ENCODE data around the gene IKZF1.

The IKZF1 gene

DNA sequence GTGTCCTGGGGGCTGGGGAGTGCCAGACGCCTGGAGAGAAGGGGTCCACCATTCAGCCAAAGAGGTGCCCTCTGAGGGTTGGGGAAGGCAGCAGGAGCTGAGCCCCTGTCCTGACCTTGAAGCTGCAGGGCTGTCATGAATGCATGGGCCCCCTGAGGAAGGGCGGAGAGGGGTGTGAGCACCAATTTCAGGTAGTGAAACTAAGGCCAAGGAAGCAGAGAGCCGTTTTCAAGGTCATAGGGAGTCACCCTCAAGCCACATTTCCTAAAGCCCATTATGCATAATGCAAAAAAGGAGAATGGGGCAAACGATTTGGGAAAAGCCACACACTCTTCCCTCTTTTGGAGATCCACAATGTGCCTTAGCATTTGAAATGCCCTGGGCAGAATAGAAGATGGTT, 108.5 kb downstream of the IKZF1 start:
- DNase-seq (ENCODE audit: low read depth in 2 of 2): no peak

DNA sequence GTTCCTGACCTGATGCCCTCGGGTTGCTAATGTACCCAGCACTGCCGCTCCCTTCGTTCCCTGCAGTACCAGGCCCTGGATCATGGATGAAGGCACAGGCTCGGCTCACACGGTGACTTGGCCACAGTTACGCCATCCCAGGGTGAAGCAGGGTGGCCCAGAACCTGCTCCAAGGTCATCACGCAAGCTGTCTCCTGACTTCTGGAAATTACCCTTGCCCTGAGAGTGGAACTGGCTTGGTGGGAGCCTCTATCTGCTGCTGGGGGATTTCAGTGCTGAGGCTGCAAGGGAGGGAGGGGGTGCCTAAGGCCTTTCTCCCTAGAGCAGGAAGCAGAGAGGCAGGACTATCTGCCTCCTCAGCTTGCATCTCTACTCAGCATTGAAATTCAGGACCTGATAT, 109.0 kb downstream of the IKZF1 start:
- DNase-seq (ENCODE audit: low read depth in 2 of 2): no peak

DNA sequence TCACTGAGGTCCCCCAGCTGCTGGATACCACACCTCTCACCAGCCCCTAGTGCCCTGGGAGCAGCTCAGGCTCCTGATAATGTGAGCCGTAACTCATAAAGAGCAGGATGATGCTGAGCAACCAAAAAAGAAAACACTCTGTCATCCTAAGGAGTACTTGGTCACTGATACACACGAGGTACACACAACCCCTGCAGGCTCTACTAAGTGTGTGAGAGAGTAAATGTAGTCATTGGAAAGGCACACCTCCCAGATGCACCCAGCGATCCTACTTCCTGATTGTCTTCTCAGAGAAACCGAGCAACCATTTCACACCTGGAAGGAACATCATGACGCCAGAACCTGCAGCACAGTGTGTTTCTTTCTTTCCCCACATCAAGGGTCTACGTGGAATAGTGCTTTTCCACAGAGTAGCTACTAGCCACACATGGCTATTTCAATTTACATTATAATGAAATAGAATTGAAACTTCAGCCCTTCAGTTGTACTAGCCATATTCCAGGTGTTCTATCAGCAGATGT, 111.4 kb downstream of the IKZF1 start:
- DNase-seq (ENCODE audit: low read depth in 2 of 2): no peak

DNA sequence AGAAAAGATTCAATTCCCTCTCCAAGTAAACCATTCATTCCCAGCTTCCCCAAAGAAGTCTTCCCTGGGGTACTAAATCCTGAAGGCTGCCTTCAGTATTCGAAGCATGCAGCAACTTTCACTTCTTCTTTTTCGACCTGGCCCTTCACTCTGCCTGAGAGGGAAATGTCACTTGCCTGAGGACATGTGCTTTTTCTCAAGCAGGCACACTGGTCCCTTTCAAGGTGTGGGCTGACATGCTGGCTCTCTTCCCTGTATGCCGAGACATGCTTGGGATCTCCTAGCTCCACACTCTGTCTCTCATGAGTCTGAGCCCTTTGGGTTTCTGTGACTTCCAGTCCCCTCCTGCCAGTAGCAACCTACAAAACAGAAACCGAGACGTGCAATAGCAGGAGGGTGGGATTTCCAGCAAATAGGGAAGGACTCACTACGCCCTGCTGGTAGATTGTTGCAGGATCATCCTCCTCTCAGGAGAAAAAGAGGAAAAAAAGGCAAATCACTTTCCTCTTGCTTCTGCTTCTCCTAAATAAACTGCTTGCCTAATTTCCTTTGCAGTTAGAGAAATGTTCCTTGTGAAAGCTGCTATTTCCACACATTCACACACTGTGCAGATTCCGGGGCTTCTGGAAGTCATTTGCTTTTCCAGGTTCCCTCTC, 112.1 kb downstream of the IKZF1 start:
- DNase-seq (ENCODE audit: low read depth in 2 of 2): no peak

DNA sequence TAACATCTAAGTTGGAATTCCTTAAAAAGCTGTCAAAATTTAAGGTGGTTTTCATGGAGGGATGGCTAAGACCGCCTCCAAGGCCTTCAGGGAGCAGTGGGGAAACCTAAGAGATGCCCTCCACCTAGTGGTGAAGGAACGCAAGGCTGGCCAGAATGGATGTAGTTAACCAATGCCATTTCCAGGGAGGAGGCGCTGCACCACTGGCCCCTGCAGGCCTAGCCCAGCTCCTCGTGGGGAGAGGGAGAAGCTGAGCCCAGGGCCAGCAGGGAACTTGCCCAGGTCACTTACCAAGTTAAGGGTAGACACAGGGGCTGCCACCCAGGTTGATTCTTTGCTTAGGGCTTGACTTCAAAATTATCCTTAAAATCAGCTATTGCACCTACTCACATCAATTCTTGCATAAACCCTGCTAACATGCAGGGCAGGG, 113.6 kb downstream of the IKZF1 start:
- peak; percentile 60 to 73 for DNase-seq (ENCODE audit: low read depth in 2 of 2)

- no peak for DNase-seq (ENCODE audit: low read depth in 2 of 2)
These were observed 114.2 kb downstream of the IKZF1 start for GRCh38 chr7:50418526-50419290.

DNA sequence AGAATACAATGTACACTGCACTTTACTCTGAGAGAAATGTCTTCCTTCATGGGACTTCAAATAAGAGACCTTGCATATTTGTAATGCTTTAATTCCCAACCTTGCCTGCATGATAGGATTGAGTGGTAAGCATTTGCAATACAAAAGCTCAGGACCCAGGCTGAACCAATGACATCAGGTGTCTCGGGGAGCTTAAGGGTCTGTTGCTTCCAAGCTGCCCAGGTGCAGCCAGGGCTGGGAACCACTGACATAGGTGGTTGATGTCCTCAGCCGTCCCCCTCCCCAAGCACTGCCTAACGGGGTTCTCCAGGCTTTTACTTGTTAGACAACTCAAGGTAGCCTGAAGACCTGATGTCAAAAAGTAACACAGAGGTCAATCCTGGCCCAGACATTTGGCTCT, 116.5 kb downstream of the IKZF1 start:
- DNase-seq (ENCODE audit: low read depth in 2 of 2): no peak

DNA sequence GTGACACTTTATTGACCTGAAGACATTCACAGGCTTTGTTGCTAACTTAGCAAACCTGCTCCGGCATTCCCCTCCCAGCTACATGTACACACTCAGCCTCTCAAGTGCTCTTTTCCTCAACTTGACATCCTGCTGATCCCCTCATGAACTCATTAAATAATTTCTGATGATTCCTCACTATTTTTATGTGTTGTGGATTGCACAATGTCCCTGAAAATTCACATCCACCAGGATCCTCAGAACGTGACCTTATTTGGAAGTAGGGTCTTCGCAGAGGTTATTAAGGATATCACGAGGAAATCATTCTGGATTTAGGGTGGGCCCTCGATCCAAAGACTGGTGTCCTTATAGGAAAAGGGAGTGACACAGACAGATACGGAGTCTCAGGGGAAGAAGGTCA, 118.3 kb downstream of the IKZF1 start:
- no peak for DNase-seq (ENCODE audit: low read depth in 2 of 2)

DNA sequence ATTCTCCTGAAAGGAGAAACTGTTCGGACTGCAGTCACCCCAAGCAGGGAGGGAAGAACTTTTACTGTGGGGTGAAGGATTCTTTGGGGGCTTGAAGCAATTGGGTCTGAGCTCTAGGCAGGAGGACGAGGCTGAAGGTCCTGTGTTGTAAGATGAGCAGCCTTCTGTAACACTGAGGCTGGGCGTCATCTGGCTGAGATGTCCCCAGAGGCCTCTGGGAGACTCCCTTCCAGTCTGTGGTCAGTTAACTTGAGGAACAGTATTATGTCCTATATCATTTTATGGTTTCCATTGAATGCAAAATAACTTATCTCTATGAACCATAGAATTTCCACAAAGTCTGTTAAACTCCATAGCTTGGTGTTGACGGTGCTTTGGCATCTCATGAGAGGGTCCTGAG, 119.3 kb downstream of the IKZF1 start:
- DNase-seq (ENCODE audit: low read depth in 2 of 2): no peak

- DNase-seq (ENCODE audit: low read depth in 2 of 2): no peak
These were observed 120.8 kb downstream of the IKZF1 start for GRCh38 chr7:50425318-50425717.

DNA sequence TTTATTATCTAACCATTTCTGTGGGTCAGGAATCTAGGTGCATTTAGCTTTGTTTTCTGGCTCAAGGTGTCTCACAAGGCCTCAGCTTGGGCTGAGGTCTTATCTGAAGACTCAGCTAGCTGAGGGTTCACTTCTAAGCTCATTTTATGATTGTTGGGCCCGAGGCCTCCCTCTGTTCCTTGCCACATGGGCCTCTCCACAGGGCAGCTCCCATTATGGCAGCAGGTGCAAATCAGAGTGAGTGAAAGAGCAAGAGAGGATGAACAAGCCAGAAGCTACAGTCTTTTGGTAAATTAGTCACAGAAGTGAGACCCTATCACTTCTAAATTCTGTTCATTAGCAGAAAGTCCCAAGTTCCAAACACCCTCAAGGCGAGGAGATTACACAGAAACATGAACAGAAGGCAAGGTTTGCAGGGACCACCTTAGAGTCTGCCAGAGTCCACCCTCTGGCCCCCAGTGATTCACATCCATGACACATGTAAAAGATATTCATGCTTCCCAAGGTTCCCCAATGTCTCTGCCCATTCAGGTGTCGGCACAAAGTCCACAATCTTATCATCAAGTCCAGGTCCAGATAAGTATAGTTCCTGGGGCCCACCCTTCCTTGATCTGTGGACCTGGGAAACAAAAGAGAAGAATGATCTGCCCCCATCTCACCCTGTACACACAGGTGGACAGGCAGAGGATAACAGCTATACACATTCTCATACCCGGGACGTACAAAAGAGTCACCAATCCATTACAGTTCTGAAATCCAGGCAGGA, 121.9 kb downstream of the IKZF1 start:
- no peak for DNase-seq (ENCODE audit: low read depth in 2 of 2)

DNA sequence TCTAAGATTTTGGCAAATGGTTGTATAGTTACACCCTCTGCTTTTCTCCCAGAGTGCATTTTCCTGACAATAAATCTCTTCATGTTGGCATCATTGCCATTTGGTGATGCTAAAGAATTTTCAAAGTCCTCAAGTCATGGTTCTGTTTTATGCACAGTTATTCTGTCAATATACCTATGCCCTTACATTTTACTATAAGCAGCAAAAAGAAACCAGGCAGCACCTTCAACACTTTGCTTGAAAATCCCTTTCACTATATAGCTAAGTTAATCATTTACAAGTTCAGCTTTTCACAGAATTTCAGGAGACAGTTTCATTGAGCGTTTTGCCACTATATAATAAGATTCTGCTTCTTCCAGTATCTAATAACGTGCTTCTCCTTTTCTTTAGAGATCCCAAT, 123.0 kb downstream of the IKZF1 start:
- no peak for DNase-seq (ENCODE audit: low read depth in 2 of 2)

DNA sequence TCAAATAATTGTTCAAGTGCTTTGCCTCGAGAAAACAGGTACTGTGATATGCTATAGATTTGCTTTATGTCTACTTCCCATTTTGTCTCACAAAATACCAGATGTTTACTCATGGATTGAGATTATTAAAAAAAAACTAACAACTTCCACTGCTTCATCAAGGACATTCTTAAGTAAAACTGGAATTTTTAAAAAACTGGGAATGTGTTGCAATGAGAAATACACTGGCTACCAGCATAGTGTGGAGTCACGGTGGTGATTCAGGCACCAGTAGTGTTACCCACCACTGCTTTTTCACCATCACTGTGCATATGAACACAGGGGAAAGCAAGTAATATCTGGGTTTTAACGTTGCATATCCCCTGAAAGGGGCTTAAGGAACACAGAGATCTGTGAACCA, 124.4 kb downstream of the IKZF1 start:
- no peak for DNase-seq (ENCODE audit: low read depth in 2 of 2)

GRCh38 chr7:50431316-50431715, 126.8 kb downstream of the IKZF1 start:
- DNase-seq (ENCODE audit: low read depth in 2 of 2): no peak

GRCh38 chr7:50431722-50432305, 127.3 kb downstream of the IKZF1 start:
- no peak for DNase-seq (ENCODE audit: low read depth in 2 of 2)

GRCh38 chr7:50436133-50436806, 131.8 kb downstream of the IKZF1 start:
- DNase-seq (ENCODE audit: low read depth in 2 of 2): no peak

DNA sequence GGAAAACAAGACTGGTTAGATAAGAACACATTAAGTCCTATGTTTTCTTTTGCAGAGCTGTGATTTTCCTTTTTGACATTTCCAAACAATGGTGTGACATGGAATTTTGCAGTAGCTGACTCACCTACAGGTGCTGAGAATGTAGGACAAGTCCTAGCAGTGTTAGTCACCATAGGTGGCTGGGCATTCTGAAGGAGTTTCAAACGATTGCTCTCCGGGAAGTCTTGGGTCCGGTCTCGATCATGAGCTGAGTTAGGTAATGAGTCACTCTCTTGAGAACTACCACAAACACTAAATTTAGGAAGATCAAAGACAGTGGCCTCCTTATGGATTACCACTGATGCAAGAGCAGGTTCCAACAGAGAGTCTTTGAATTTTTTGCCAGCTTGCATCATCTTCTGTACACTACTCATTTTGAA, 142.0 kb downstream of the IKZF1 start:
- DNase-seq (ENCODE audit: low read depth in 2 of 2): no peak

GRCh38 chr7:50448823-50449222, 144.3 kb downstream of the IKZF1 start:
- no peak for DNase-seq (ENCODE audit: low read depth in 2 of 2)

DNA sequence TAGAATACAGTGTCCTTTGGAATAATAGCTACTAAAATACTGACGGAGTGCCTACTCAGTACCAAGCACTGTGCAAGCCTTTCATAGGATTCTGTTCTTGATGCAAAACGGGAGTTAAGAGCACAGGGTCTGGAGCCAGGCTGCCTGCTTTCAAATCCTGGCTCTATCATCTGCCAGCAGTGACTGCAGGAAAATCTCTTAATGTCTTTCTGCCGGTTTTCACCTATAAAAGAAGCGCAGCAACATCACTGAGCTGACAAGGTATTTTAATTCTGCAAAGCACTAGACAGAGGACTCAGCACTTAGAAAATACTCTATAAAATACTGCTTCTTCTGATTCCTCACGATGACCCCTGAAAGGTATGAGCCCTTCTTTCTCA, 145.0 kb downstream of the IKZF1 start:
- DNase-seq (ENCODE audit: low read depth in 2 of 2): no peak

DNA sequence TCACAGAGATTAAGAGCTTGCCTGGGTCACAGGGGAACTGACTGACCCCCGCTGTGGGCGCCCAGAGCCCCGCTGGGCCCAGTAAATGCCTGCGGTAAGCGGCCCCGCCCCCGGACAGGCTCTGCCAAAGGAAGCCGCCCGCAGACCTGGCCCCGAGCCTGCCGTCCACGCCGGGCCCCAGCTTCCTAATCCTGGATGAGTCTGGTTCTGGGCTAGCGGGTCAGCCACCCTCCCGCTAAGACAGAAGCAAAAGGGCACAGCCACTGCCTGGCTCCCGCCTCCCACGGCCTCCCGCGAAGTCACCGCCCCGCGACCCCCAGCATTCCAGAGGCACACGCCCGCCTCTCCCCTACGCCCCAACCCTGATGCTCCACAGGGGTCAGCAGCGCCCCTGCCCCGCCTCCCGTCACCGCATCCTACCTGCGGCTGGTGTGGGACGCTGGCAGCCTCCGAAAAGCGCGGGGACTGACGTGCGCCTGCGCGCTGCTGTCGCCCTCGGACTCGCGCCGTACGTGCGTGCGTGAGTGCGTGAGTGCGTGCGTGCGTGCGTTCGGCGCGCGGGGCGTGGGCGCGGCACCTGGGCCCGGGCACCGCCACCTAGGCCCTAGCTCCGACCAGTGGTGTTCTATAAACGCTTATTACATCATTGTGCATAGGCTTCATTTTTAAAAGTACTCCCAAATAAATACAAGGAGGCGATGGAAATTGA, 145.5 kb downstream of the IKZF1 start, which contains the start of gene FIGNL1:
TSS of gene FIGNL1 (minus strand) at position 470 of the 709 bp plus-strand sequence. CDS start 3,063 bp downstream, outside the sequence.
- peak; percentile 78 to 81 for DNase-seq (ENCODE audit: low read depth in 2 of 2)

GRCh38 chr7:50450590-50451032, 146.1 kb downstream of the IKZF1 start:
- peak in 1 of 2 donors; percentile 20 for DNase-seq (ENCODE audit: low read depth in 2 of 2)

Data from stimulated activated CD4-positive, alpha-beta T cell treated with anti-CD3 and anti-CD28 coated beads, Interleukin-4, amount 100 ng/mL, for 48 hours (primary cell).